HepG2 (cell line): Measurements from ENCODE around the gene EMILIN3. TPM values are rescaled to one million over a fixed set of nuclear protein-coding genes. Genes with fewer than 3 reads are reported as not detected.

Experiments used
- ELF4 ChIP-seq: sonication (generic); formaldehyde crosslinking; IDR thresholded peaks from 2 replicates; pipeline ENCODE4 v1.5.0; 2020; ENCODE audit warnings: missing genetic modification reagents, mild to moderate bottlenecking, moderate library complexity, borderline replicate concordance
- FOXA1 ChIP-seq, 2 experiments: fragments of 450-650 bp in 1 of 2; sonication (generic) in 1 of 2; formaldehyde crosslinking in 1 of 2; IDR thresholded peaks; 2 replicates each; pipeline versions ENCODE4 v1.4.0 to v1.6.1; 2016 to 2020; ENCODE audit warnings: missing genetic modification reagents in 1 of 2
- GMEB2 ChIP-seq: IDR thresholded peaks from 2 replicates; pipeline ENCODE4 v1.6.1; 2016; ENCODE audit warnings: missing biosample characterization, missing genetic modification reagents, low read depth
- GTF3A ChIP-seq: sonication (generic); formaldehyde crosslinking; conservative IDR thresholded peaks from 2 replicates; pipeline ENCODE4 v1.4.0; 2020; ENCODE audit warnings: mild to moderate bottlenecking, missing genetic modification reagents
- HMGA1 ChIP-seq: sonication (generic); formaldehyde crosslinking; conservative IDR thresholded peaks from 2 replicates; pipeline ENCODE4 v1.4.0; 2020; ENCODE audit warnings: missing genetic modification reagents
- IKZF5 ChIP-seq: IDR thresholded peaks from 2 replicates; pipeline ENCODE4 v1.6.1; 2018; ENCODE audit warnings: missing genetic modification reagents, mild to moderate bottlenecking, missing compliant biosample characterization
- IRF2 ChIP-seq: IDR thresholded peaks from 2 replicates; pipeline ENCODE4 v1.6.1; 2018; ENCODE audit warnings: missing genetic modification reagents, missing compliant biosample characterization
- KAT7 ChIP-seq: IDR thresholded peaks from 2 replicates; pipeline ENCODE4 v1.6.1; 2018; ENCODE audit warnings: borderline replicate concordance, missing compliant biosample characterization
- KDM3A ChIP-seq: IDR thresholded peaks from 2 replicates; pipeline ENCODE4 v1.6.1; 2018; ENCODE audit warnings: low read depth, missing compliant biosample characterization
- MAFG ChIP-seq: sonication (generic); formaldehyde crosslinking; IDR thresholded peaks from 2 replicates; pipeline ENCODE4 v1.5.1; 2020; ENCODE audit warnings: mild to moderate bottlenecking, missing genetic modification reagents
- MBNL3 ChIP-seq: fragments of 250-450 bp; sonication (Bioruptor Pico); conservative IDR thresholded peaks from 2 replicates; pipeline ENCODE4 v1.8.0; 2022; ENCODE audit warnings: mild to moderate bottlenecking, inconsistent platforms
- PHF20 ChIP-seq: sonication (generic); formaldehyde crosslinking; IDR thresholded peaks from 2 replicates; pipeline ENCODE4 v1.5.0; 2020; ENCODE audit warnings: mild to moderate bottlenecking, missing genetic modification reagents
- RARA ChIP-seq: IDR thresholded peaks from 2 replicates; pipeline ENCODE4 v1.6.1; 2016; ENCODE audit warnings: missing genetic modification reagents, missing compliant biosample characterization
- SKI ChIP-seq: fragments of 450-650 bp; IDR thresholded peaks from one replicate; pipeline ENCODE4 v1.6.1; 2018; ENCODE audit warnings: mild to moderate bottlenecking; ENCODE audit not compliant: partially characterized antibody
- TARDBP ChIP-seq: sonication (generic); formaldehyde crosslinking; IDR thresholded peaks from 2 replicates; pipeline ENCODE4 v1.8.0; 2022; ENCODE audit warnings: mild to moderate bottlenecking, missing genetic modification reagents
- TCF12 ChIP-seq, 2 experiments: fragments of 450-650 bp in 1 of 2; sonication (generic) in 1 of 2; formaldehyde crosslinking in 1 of 2; IDR thresholded peaks; 2 replicates each; pipeline versions ENCODE4 v1.6.1 to v1.8.0; 2017 to 2022; ENCODE audit warnings: antibody characterized with exemption in 1 of 2, mild to moderate bottlenecking in 1 of 2, missing genetic modification reagents in 1 of 2, moderate library complexity in 1 of 2
- ZEB1 ChIP-seq: IDR thresholded peaks from 2 replicates; pipeline ENCODE4 v1.6.1; 2012; ENCODE audit warnings: mild to moderate bottlenecking, low read depth, inconsistent platforms; ENCODE audit not compliant: insufficient replicate concordance
- ZNF230 ChIP-seq: sonication (generic); formaldehyde crosslinking; IDR thresholded peaks from 2 replicates; pipeline ENCODE4 v1.4.0; 2020; ENCODE audit warnings: mild to moderate bottlenecking, missing genetic modification reagents
- ZNF552 ChIP-seq: sonication (generic); formaldehyde crosslinking; IDR thresholded peaks from 2 replicates; pipeline ENCODE4 v1.9.0; 2022; ENCODE audit warnings: missing genetic modification reagents, mild to moderate bottlenecking, borderline replicate concordance
- ZNF605 ChIP-seq: sonication (generic); formaldehyde crosslinking; IDR thresholded peaks from 2 replicates; pipeline ENCODE4 v1.8.0; 2022; ENCODE audit warnings: mild to moderate bottlenecking, missing genetic modification reagents
- ZSCAN21 ChIP-seq: sonication (generic); formaldehyde crosslinking; IDR thresholded peaks from 2 replicates; pipeline ENCODE4 v1.8.0; 2022; ENCODE audit warnings: mild to moderate bottlenecking, missing genetic modification reagents, moderate library complexity, borderline replicate concordance
- polyA plus RNA-seq, 8 experiments: library from polyadenylated mRNA; depleted of rRNA in 3 of 8; stranded (reverse) in 7 of 8; unstranded in 1 of 8; fragments of >200 nt; fragmentation: Illumina TruSeq in 4 of 8; extraction: Trizol in 4 of 8; gene quantifications; 2 replicates each; pipeline versions ENCODE4 v1.2.1 to v1.2.3, GENCODE V29; 2011 to 2016; ENCODE audit warnings: low read depth in 4 of 8, missing spikeins in 1 of 8, mixed read lengths in 1 of 8; ENCODE audit not compliant: insufficient read depth in 1 of 8
- total RNA-seq, 5 experiments: library from RNA; depleted of rRNA; stranded (reverse); fragments of >200 nt; fragmentation: Illumina TruSeq; extraction: Trizol; gene quantifications; 2 replicates each; pipeline ENCODE4 v1.2.3, GENCODE V29; 2016; ENCODE audit warnings: low read depth in 1 of 5

EMILIN3 gene
- total and polyA plus RNA-seq, 2 of the 13 experiments (the other 11 are each of a cell fraction or from before 2014, with no cell fraction given) = 0.25 to 0.29 TPM

GRCh38 chr20:41317546-41318270, 48.9 kb downstream of the EMILIN3 start, which contains the start of gene ZHX3 (continued):
- TF ChIP-seq IKZF5 (CRISPR knock-in tag) = peak; percentile 66; the same call in 1 of the 2 replicates
- TF ChIP-seq ZNF552 = no peak
- TF ChIP-seq ZNF605 (CRISPR knock-in tag) = peak; percentile 54; the same call in 1 of the 2 replicates
- peak; percentile 60 for TF ChIP-seq PHF20 (CRISPR knock-in tag)
- no peak for TF ChIP-seq GTF3A (CRISPR knock-in tag)
- TF ChIP-seq TARDBP (CRISPR knock-in tag) = peak; percentile 27; the same call in 1 of the 2 replicates
- TF ChIP-seq KAT7 (CRISPR knock-in tag) = peak; percentile 13; the same call in 1 of the 2 replicates
- TF ChIP-seq ELF4 (CRISPR knock-in tag) = no peak; the same call in 1 of the 2 replicates
- no peak for TF ChIP-seq SKI
- peak; percentile 21; the same call in 1 of the 2 replicates for TF ChIP-seq ZSCAN21 (CRISPR knock-in tag)
- no peak for TF ChIP-seq ZEB1
- TF ChIP-seq MBNL3 (CRISPR knock-in tag) = no peak
- no peak for TF ChIP-seq FOXA1 (IDR thresholded peaks at IDR 0.05)
- no peak for TF ChIP-seq FOXA1 (CRISPR knock-in tag; IDR thresholded peaks at IDR 0.05)
- TF ChIP-seq ZNF230 (CRISPR knock-in tag) = peak; percentile 45; the same call in 1 of the 2 replicates
- TF ChIP-seq RARA (CRISPR knock-in tag) = 0 out of 2 replicates have a peak, but pooled peaks have one; percentile 25
- TF ChIP-seq IRF2 (CRISPR knock-in tag) = peak; percentile 51
- 0 out of 2 replicates have a peak, but pooled peaks have one; percentile 19 for TF ChIP-seq GMEB2 (CRISPR knock-in tag)
- no peak for TF ChIP-seq TCF12 (IDR thresholded peaks at IDR 0.05)
- 0 out of 2 replicates have a peak, but pooled peaks have one; percentile 61 for TF ChIP-seq TCF12 (CRISPR knock-in tag; IDR thresholded peaks at IDR 0.05)
- TF ChIP-seq MAFG (CRISPR knock-in tag) = no peak
- no peak for TF ChIP-seq HMGA1 (CRISPR knock-in tag)
- peak; percentile 55; the same call in 1 of the 2 replicates for TF ChIP-seq KDM3A (CRISPR knock-in tag)
